HCT116 (cell line): Measurements from ENCODE around the gene ANP32D. TPM values are rescaled to one million over a fixed set of nuclear protein-coding genes. Genes with fewer than 3 reads are reported as not detected.
A peak's percentile ranks its signal among the peaks of the same experiment; 100 is the strongest.
"Not testable (repeated sequence)": the region's sequence is repeated elsewhere in the genome, so short reads cannot be mapped to it uniquely, and the experiment has no call there.

Experiments used
- ATAC-seq: fragments of 200-7000 bp; cut with Tn5 transposase; 2 replicates; pipeline ENCODE4 v1.9.1; 2020; ENCODE audit warnings: mild to moderate bottlenecking, moderate library complexity
- BruUV-seq: library from RNA; stranded (reverse); fragments of 400-500 nt; replicated peaks from 2 replicates; lab custom pipeline; 2021; lab: Mats Ljungman, UMichigan
- CTCF ChIA-PET: fragments of 300-600 bp; sonication (Branson Sonifier 250); formaldehyde crosslinking; loops from one replicate; lab custom pipeline; 2021; ENCODE audit warnings: antibody characterized with exemption; lab: Charles Lee
- POLR2A ChIA-PET: fragments of 300-600, 350-600 bp; sonication (Branson Sonifier 250); formaldehyde crosslinking; loops from one replicate; lab custom pipeline; 2021; ENCODE audit warnings: antibody characterized with exemption; lab: Charles Lee
- RAD21 ChIA-PET, 2 experiments: fragments of 300-600 bp; sonication (Branson Sonifier 250); formaldehyde crosslinking; loops; one replicate each; lab custom pipeline; 2023; ENCODE audit warnings: low total read pairs in 2 of 2; ENCODE audit not compliant: uncharacterized antibody in 2 of 2, unreplicated experiment in 2 of 2, low non-redundant PET in 1 of 2; lab: Charles Lee
- DNase-seq: peaks from one replicate; pipeline ENCODE4 v3.0.0-alpha.2; 2010; ENCODE audit warnings: low read depth, low spot score
- H2AFZ ChIP-seq: fragments of 200-600 bp; shearing (Covaris generic), sonication (generic); 2 replicates; pipeline ENCODE4 v1.6.1; 2017; ENCODE audit warnings: low read depth, mixed run types, mixed read lengths, antibody characterized with exemption, low read length; ENCODE audit not compliant: poor library complexity, severe bottlenecking
- H3K27ac ChIP-seq: 2 replicates; pipeline ENCODE4 v1.5.1; 2012; ENCODE audit warnings: low read depth, low read length
- H3K27me3 ChIP-seq: fragments of 200-600 bp; sonication (generic); 2 replicates; pipeline ENCODE4 v1.6.1; 2016; ENCODE audit warnings: mixed run types, low read length, mixed read lengths; ENCODE audit not compliant: insufficient read depth
- H3K36me3 ChIP-seq, 2 experiments: fragments of 200-500 bp in 1 of 2; fragments of 200-600 bp in 1 of 2; sonication (Bioruptor generic) in 1 of 2; sonication (generic) in 1 of 2; 2 replicates each; pipeline versions ENCODE4 v1.5.1 to v1.6.1; 2014 to 2016; ENCODE audit warnings: low read length in 2 of 2, inconsistent platforms in 1 of 2, mixed read lengths in 1 of 2, mixed run types in 1 of 2; ENCODE audit not compliant: insufficient read depth in 2 of 2, control insufficient read depth in 1 of 2
- H3K4me1 ChIP-seq, 2 experiments: fragments of 200-600 bp in 1 of 2; sonication (generic) in 1 of 2; 2 replicates each; pipeline versions ENCODE4 v1.5.1 to v1.6.1; 2012 to 2017; ENCODE audit warnings: low read length in 2 of 2, inconsistent platforms in 1 of 2, mild to moderate bottlenecking in 1 of 2, mixed read lengths in 1 of 2, mixed run types in 1 of 2, moderate library complexity in 1 of 2; ENCODE audit not compliant: insufficient read depth in 2 of 2, control insufficient read depth in 1 of 2
- H3K4me2 ChIP-seq: fragments of 200-600 bp; sonication (generic); 2 replicates; pipeline ENCODE4 v1.6.1; 2017; ENCODE audit warnings: mixed run types, low read length, mixed read lengths
- H3K4me3 ChIP-seq, 2 experiments: fragments of 200-600 bp in 1 of 2; sonication (generic) in 1 of 2; replicated peaks in 1 of 2; 2 replicates each; pipeline ENCODE4 v1.5.1; 2011 to 2016; ENCODE audit warnings: low read length in 2 of 2, control low read depth in 1 of 2, low read depth in 1 of 2, mild to moderate bottlenecking in 1 of 2, mixed read lengths in 1 of 2, mixed run types in 1 of 2
- H3K79me2 ChIP-seq: fragments of 200-600 bp; sonication (generic); 2 replicates; pipeline ENCODE4 v1.6.1; 2017; ENCODE audit warnings: mild to moderate bottlenecking, mixed run types, low read length, moderate library complexity, mixed read lengths; ENCODE audit not compliant: insufficient read depth
- H3K9ac ChIP-seq: fragments of 200-600 bp; sonication (generic); 2 replicates; pipeline ENCODE4 v1.6.1; 2016; ENCODE audit warnings: low read length, mixed read lengths
- H3K9me2 ChIP-seq: fragments of 200-600 bp; sonication (generic), shearing (Covaris generic); 2 replicates; pipeline ENCODE4 v1.6.1; 2017; ENCODE audit warnings: mixed run types, mild to moderate bottlenecking, moderate library complexity; ENCODE audit not compliant: insufficient read depth
- H3K9me3 ChIP-seq, 2 experiments: fragments of 200-500 bp in 1 of 2; fragments of 200-600 bp in 1 of 2; sonication (Bioruptor generic) in 1 of 2; sonication (generic) in 1 of 2; 2 replicates each; pipeline ENCODE4 v1.6.1; 2014 to 2017; ENCODE audit warnings: low read length in 2 of 2, mixed read lengths in 2 of 2, inconsistent platforms in 1 of 2, low read depth in 1 of 2, mild to moderate bottlenecking in 1 of 2, mixed run types in 1 of 2, moderate library complexity in 1 of 2; ENCODE audit not compliant: control insufficient read depth in 1 of 2, insufficient read depth in 1 of 2
- H4K20me1 ChIP-seq: fragments of 200-600 bp; sonication (generic), shearing (Covaris generic); 2 replicates; pipeline ENCODE4 v1.6.1; 2017; ENCODE audit warnings: mixed run types, mild to moderate bottlenecking, moderate library complexity; ENCODE audit not compliant: insufficient read depth
- CBX3 ChIP-seq: IDR thresholded peaks from 2 replicates; pipeline ENCODE4 v1.6.1; 2012; ENCODE audit warnings: low read depth
- EGR1 ChIP-seq: IDR thresholded peaks from 2 replicates; pipeline ENCODE4 v1.6.1; 2012; ENCODE audit warnings: low read depth
- EZH2 ChIP-seq: fragments of 200-600 bp; sonication (generic); IDR thresholded peaks from 2 replicates; pipeline ENCODE4 v1.6.1; 2017; ENCODE audit warnings: antibody characterized with exemption, mixed run types
- FOSL1 ChIP-seq: IDR thresholded peaks from 2 replicates; pipeline ENCODE4 v1.6.1; 2012; ENCODE audit warnings: low read depth
- SIN3A ChIP-seq: IDR thresholded peaks from 2 replicates; pipeline ENCODE4 v1.6.1; 2012; ENCODE audit warnings: low read depth
- SP1 ChIP-seq: IDR thresholded peaks from 2 replicates; pipeline ENCODE4 v1.6.1; 2012; ENCODE audit warnings: low read depth
- TCF7L2 ChIP-seq: IDR thresholded peaks from 2 replicates; pipeline ENCODE4 v1.7.0; 2011; ENCODE audit warnings: borderline replicate concordance, inconsistent platforms; ENCODE audit not compliant: insufficient read depth, insufficient read length; ENCODE audit errors: extremely low read depth
- ZFX ChIP-seq: fragments of 450-650 bp; IDR thresholded peaks from 2 replicates; pipeline ENCODE4 v1.6.1; 2017
- intact Hi-C: fragments of 100-400 bp; cut with micrococcal nuclease; formaldehyde crosslinking; loops from 2 replicates; pipeline ENCODE4 v1.10.0; 2022
- total RNA-seq: library from RNA; stranded (reverse); gene quantifications from one replicate; pipeline ENCODE4 v1.2.1, GENCODE V29; 2021; ENCODE audit not compliant: unreplicated experiment
- TF ChIP-seq, protein P1 (sequence below): IDR thresholded peaks from 2 replicates; pipeline ENCODE4 v1.6.1; 2011; ENCODE audit warnings: mild to moderate bottlenecking, low read length, moderate library complexity; ENCODE audit not compliant: insufficient replicate concordance; ENCODE audit errors: extremely low read depth
- TF ChIP-seq, protein P2 (sequence below), 3 experiments: fragments of 200-600 bp in 1 of 3; sonication (generic) in 1 of 3; IDR thresholded peaks in 2 of 3; conservative IDR thresholded peaks in 1 of 3; 2 replicates each; pipeline ENCODE4 v1.5.1; 2012 to 2017; ENCODE audit warnings: low read depth in 2 of 3, low read length in 2 of 3, antibody characterized with exemption in 1 of 3, borderline replicate concordance in 1 of 3, control low read depth in 1 of 3, mild to moderate bottlenecking in 1 of 3, mixed read lengths in 1 of 3, mixed run types in 1 of 3, moderate library complexity in 1 of 3; ENCODE audit not compliant: insufficient read depth in 1 of 3
- TF ChIP-seq, protein P3 (sequence below): IDR thresholded peaks from 2 replicates; pipeline ENCODE4 v1.6.1; 2012; ENCODE audit warnings: low read depth

The ANP32D gene
- total RNA-seq, 1 experiment from 2014 or later = not detected

DNA sequence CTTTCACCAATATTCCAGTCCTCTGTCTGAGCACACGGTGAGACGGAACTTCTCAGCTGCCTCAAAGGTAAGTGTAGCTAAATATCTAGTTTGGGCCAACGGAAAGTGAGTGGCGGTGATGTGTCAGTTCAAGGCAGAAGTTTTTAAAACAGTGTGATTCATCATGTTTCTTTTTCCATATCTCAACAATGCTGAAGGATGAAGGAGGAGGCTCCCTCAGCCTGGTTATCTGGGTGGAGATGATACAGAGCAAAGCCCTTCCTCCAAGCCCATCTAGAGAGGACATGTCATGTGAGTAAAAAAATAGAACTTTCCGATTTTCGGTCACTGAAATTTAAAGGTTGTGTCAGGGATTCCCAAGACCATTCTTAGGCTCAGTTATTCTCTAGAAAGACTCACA lies 13.1 kb upstream of the ANP32D start (continued):
- TF ChIP-seq, protein P1, sequence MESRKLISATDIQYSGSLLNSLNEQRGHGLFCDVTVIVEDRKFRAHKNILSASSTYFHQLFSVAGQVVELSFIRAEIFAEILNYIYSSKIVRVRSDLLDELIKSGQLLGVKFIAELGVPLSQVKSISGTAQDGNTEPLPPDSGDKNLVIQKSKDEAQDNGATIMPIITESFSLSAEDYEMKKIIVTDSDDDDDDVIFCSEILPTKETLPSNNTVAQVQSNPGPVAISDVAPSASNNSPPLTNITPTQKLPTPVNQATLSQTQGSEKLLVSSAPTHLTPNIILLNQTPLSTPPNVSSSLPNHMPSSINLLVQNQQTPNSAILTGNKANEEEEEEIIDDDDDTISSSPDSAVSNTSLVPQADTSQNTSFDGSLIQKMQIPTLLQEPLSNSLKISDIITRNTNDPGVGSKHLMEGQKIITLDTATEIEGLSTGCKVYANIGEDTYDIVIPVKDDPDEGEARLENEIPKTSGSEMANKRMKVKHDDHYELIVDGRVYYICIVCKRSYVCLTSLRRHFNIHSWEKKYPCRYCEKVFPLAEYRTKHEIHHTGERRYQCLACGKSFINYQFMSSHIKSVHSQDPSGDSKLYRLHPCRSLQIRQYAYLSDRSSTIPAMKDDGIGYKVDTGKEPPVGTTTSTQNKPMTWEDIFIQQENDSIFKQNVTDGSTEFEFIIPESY = no peak

DNA sequence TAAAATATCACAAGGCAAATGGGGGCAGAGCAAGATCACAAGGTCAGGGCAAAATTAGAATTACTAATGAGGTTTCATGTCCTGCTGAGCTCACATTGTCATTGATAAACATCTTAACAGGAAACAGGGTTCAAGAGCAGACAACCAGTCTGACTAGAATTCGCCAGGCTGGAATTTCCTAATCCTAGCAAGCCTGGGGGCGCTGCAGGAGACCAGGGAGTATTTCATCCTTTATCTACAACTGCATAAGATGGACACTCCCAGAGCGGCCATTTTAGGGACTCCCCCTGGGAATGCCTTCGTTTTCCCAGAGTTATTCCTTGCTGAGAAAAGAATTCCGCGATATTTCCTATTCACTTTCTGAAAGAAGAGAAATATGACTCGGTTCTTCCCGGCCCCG lies 3.3 kb upstream of the ANP32D start:
- H3K4me3 ChIP-seq, H4K20me1 ChIP-seq, H3K27ac ChIP-seq, ATAC-seq, DNase-seq, H3K9ac ChIP-seq, H3K9me2 ChIP-seq, H3K9me3 ChIP-seq, H3K36me3 ChIP-seq, H3K79me2 ChIP-seq, H3K27me3 ChIP-seq, RAD21 ChIA-PET, BruUV-seq, intact Hi-C loops, H3K4me2 ChIP-seq, H2AFZ ChIP-seq, H3K4me1 ChIP-seq, POLR2A ChIA-PET, CTCF ChIA-PET: not testable (repeated sequence)
- TF ChIP-seq CBX3 = peak; percentile 34; the same call in 1 of the 2 replicates

DNA sequence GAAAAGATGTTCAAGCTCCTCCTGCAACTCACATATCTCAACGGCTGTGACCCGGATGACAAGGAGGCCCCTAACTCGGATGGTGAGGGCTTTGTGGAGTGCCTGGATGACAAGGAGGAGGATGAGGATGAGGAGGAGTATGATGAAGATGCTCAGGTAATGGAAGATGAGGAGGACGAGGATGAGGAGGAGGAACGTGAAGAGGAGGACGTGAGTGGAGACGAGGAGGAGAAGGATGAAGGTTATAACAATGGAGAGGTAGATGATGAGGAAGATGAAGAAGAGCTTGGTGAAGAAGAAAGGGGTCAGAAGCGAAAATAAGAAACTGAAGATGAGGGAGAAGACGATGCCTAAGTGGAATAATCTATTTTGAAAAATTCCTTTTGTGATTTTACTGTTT lies 702 bp downstream of the ANP32D start:
- Histone ChIP-seq H4K20me1 (no peaks in the 10 kb centered on the region), H3K9ac (no peak overlapping the region), H3K27me3 (no peaks in the 10 kb centered on the region), H3K9me3 (peaks cover 0 to 5% of the 10 kb centered on the region in 2 experiments; a peak in 1 of 4 replicates), H3K27ac (no peak overlapping the region), H3K9me2 (no peaks in the 10 kb centered on the region), H3K36me3 (no peaks in the 10 kb centered on the region), H3K79me2 (no peaks in the 10 kb centered on the region), H2AFZ (no peak overlapping the region), H3K4me1 (no peaks in the 10 kb centered on the region), H3K4me2 (no peak overlapping the region), H3K4me3 (no peak overlapping the region)
- ChIA-PET POLR2A (no interaction called here), RAD21 (no interaction called here), CTCF (no interaction called here)
- intact Hi-C loops = no loop called here
- no TSS peak for BruUV-seq
- no peak for ATAC-seq
- DNase-seq = no peak
- TF ChIP-seq TCF7L2 (no peak), EGR1 (no peak), FOSL1 (no peak), EZH2 (no peak), SP1 (no peak), ZFX (no peak), SIN3A (no peak), CBX3 (no peak)
- TF ChIP-seq, protein P2, sequence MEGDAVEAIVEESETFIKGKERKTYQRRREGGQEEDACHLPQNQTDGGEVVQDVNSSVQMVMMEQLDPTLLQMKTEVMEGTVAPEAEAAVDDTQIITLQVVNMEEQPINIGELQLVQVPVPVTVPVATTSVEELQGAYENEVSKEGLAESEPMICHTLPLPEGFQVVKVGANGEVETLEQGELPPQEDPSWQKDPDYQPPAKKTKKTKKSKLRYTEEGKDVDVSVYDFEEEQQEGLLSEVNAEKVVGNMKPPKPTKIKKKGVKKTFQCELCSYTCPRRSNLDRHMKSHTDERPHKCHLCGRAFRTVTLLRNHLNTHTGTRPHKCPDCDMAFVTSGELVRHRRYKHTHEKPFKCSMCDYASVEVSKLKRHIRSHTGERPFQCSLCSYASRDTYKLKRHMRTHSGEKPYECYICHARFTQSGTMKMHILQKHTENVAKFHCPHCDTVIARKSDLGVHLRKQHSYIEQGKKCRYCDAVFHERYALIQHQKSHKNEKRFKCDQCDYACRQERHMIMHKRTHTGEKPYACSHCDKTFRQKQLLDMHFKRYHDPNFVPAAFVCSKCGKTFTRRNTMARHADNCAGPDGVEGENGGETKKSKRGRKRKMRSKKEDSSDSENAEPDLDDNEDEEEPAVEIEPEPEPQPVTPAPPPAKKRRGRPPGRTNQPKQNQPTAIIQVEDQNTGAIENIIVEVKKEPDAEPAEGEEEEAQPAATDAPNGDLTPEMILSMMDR (IDR thresholded peaks at IDR 0.05 in 2 of 3, conservative IDR thresholded peaks at IDR 0.05 in 1 of 3; ENCODE audit: borderline replicate concordance in 1 of 3, insufficient read depth in 1 of 3, low read depth in 2 of 3, low read length in 2 of 3) = no peak
- TF ChIP-seq, protein P3, sequence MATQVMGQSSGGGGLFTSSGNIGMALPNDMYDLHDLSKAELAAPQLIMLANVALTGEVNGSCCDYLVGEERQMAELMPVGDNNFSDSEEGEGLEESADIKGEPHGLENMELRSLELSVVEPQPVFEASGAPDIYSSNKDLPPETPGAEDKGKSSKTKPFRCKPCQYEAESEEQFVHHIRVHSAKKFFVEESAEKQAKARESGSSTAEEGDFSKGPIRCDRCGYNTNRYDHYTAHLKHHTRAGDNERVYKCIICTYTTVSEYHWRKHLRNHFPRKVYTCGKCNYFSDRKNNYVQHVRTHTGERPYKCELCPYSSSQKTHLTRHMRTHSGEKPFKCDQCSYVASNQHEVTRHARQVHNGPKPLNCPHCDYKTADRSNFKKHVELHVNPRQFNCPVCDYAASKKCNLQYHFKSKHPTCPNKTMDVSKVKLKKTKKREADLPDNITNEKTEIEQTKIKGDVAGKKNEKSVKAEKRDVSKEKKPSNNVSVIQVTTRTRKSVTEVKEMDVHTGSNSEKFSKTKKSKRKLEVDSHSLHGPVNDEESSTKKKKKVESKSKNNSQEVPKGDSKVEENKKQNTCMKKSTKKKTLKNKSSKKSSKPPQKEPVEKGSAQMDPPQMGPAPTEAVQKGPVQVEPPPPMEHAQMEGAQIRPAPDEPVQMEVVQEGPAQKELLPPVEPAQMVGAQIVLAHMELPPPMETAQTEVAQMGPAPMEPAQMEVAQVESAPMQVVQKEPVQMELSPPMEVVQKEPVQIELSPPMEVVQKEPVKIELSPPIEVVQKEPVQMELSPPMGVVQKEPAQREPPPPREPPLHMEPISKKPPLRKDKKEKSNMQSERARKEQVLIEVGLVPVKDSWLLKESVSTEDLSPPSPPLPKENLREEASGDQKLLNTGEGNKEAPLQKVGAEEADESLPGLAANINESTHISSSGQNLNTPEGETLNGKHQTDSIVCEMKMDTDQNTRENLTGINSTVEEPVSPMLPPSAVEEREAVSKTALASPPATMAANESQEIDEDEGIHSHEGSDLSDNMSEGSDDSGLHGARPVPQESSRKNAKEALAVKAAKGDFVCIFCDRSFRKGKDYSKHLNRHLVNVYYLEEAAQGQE = no peak
